PC-9 (cell line): ENCODE data around the gene BFSP2. TPM values are rescaled to one million over a fixed set of nuclear protein-coding genes. Genes with fewer than 3 reads are reported as not detected.

Experiments
- BruUV-seq: library from RNA; stranded (reverse); fragments of 400-500 nt; replicated peaks from 2 replicates; lab custom pipeline; 2021; lab: Mats Ljungman, UMichigan
- CTCF ChIA-PET: fragments of 300-600 bp; sonication (Branson Sonifier 250); formaldehyde crosslinking; loops from one replicate; lab custom pipeline; 2022; ENCODE audit warnings: antibody characterized with exemption; lab: Charles Lee
- POLR2A ChIA-PET: fragments of 300-600 bp; sonication (Branson Sonifier 250); formaldehyde crosslinking; loops from one replicate; lab custom pipeline; 2022; ENCODE audit warnings: antibody characterized with exemption; ENCODE audit not compliant: unreplicated experiment; lab: Charles Lee
- DNase-seq, 2 experiments: peaks; one replicate each; pipeline versions ENCODE4 v3.0.0 to v3.0.0-alpha.2; 2015 to 2022; ENCODE audit warnings: mixed read lengths in 1 of 2
- H2AFZ ChIP-seq: fragments of 200-600 bp; sonication (generic); 2 replicates; pipeline ENCODE4 v1.8.1; 2017; ENCODE audit warnings: antibody characterized with exemption
- H3F3A ChIP-seq: fragments of 200-600 bp; sonication (generic); 2 replicates; pipeline ENCODE4 v1.8.1; 2017; ENCODE audit warnings: antibody characterized with exemption, mild to moderate bottlenecking, low read depth; ENCODE audit not compliant: insufficient read depth
- H3K27ac ChIP-seq: fragments of 200-600 bp; sonication (generic); 2 replicates; pipeline ENCODE4 v1.6.1; 2016; ENCODE audit warnings: mixed run types
- H3K27me3 ChIP-seq: fragments of 200-600 bp; sonication (generic); 2 replicates; pipeline ENCODE4 v1.6.1; 2016; ENCODE audit warnings: low read depth, mixed run types; ENCODE audit not compliant: insufficient read depth
- H3K36me3 ChIP-seq: fragments of 200-600 bp; sonication (generic); 2 replicates; pipeline ENCODE4 v1.6.1; 2016; ENCODE audit warnings: low read depth, mixed run types
- H3K4me1 ChIP-seq: fragments of 200-600 bp; sonication (generic); replicated peaks from 2 replicates; pipeline ENCODE4 v1.6.1; 2016; ENCODE audit warnings: mixed run types; ENCODE audit not compliant: insufficient read depth
- H3K4me2 ChIP-seq: fragments of 200-600 bp; sonication (generic); 2 replicates; pipeline ENCODE4 v1.6.1; 2017; ENCODE audit warnings: mixed run types
- H3K4me3 ChIP-seq: fragments of 200-600 bp; sonication (generic); 2 replicates; pipeline ENCODE4 v1.6.1; 2016; ENCODE audit warnings: mixed run types
- H3K79me2 ChIP-seq: fragments of 200-600 bp; sonication (generic); 2 replicates; pipeline ENCODE4 v1.6.1; 2017; ENCODE audit warnings: low read depth, mixed run types
- H3K9me2 ChIP-seq: fragments of 200-600 bp; sonication (generic); 2 replicates; pipeline ENCODE4 v1.8.1; 2017; ENCODE audit warnings: mild to moderate bottlenecking; ENCODE audit not compliant: insufficient read depth
- H3K9me3 ChIP-seq: fragments of 200-600 bp; sonication (generic); 2 replicates; pipeline ENCODE4 v1.8.1; 2016; ENCODE audit warnings: low read depth; ENCODE audit not compliant: insufficient read depth
- H4K20me1 ChIP-seq: fragments of 200-600 bp; sonication (generic); 2 replicates; pipeline ENCODE4 v1.8.1; 2017; ENCODE audit not compliant: insufficient read depth
- CTCF ChIP-seq: fragments of 200-600 bp; sonication (generic); conservative IDR thresholded peaks from 2 replicates; pipeline ENCODE4 v1.6.1; 2017; ENCODE audit warnings: mixed run types, antibody characterized with exemption, mild to moderate bottlenecking, moderate library complexity
- EZH2 ChIP-seq: fragments of 200-600 bp; sonication (generic); IDR thresholded peaks from 2 replicates; pipeline ENCODE4 v1.8.0; 2017; ENCODE audit warnings: antibody characterized with exemption, low read depth
- intact Hi-C: fragments of 100-400 bp; cut with micrococcal nuclease; formaldehyde crosslinking; loops from one replicate; pipeline ENCODE4 v1.10.0; 2022; ENCODE audit not compliant: unreplicated experiment
- total RNA-seq: library from RNA; stranded (reverse); gene quantifications from 2 replicates; pipeline ENCODE4 v1.2.3, GENCODE V29; 2021

The BFSP2 gene
- total RNA-seq, 1 experiment from 2014 or later, result not detected

GRCh38 chr3:133457025-133457424 lies 57.2 kb downstream of the BFSP2 start:
- no peaks in the 10 kb centered on the region for H3K36me3 ChIP-seq
- intact Hi-C loops, result no loop called here
- no peaks in the 10 kb centered on the region for H3K9me2 ChIP-seq
- no peak overlapping the region for H3K4me2 ChIP-seq
- peaks cover 30% of the 10 kb centered on the region for H3K4me1 ChIP-seq
- ChIA-PET POLR2A (interaction anchor here (0.6 kb wide), 1 partner anchor 91 kb away, joined by 7 read pairs; no protein-coding TSS in a partner anchor), CTCF (no interaction called here)
- H3K27me3 ChIP-seq, result no peaks in the 10 kb centered on the region
- H3F3A ChIP-seq, result peaks cover 29% of the 10 kb centered on the region
- no peaks in the 10 kb centered on the region for H3K9me3 ChIP-seq
- no peak for TF ChIP-seq CTCF
- no peak for TF ChIP-seq EZH2
- DNase-seq, result no peak
- no peak overlapping the region for H3K27ac ChIP-seq
- H4K20me1 ChIP-seq, result no peaks in the 10 kb centered on the region
- H3K4me3 ChIP-seq, result no peak overlapping the region
- no peak overlapping the region for H2AFZ ChIP-seq
- H3K79me2 ChIP-seq, result no peaks in the 10 kb centered on the region
- no TSS peak for BruUV-seq

- peaks cover 28% of the 10 kb centered on the region for H3K4me1 ChIP-seq
Observed at GRCh38 chr3:133457465-133458067, 57.7 kb downstream of the BFSP2 start.

GRCh38 chr3:133459400-133459799 lies 59.5 kb downstream of the BFSP2 start:
- Histone ChIP-seq H3K9me2 (no peaks in the 10 kb centered on the region), H3K4me3 (no peak overlapping the region), H2AFZ (no peak overlapping the region), H3K9me3 (no peaks in the 10 kb centered on the region), H3K4me2 (no peak overlapping the region), H3K27me3 (no peaks in the 10 kb centered on the region), H3K79me2 (no peaks in the 10 kb centered on the region), H4K20me1 (no peaks in the 10 kb centered on the region), H3K4me1 (peaks cover 40% of the 10 kb centered on the region), H3F3A (peaks cover 33% of the 10 kb centered on the region), H3K27ac (no peak overlapping the region), H3K36me3 (no peaks in the 10 kb centered on the region)
- DNase-seq, result no peak
- ChIA-PET CTCF (no interaction called here), POLR2A (no interaction called here)
- BruUV-seq, result no TSS peak
- intact Hi-C loops, result no loop called here
- no peak for TF ChIP-seq EZH2
- no peak for TF ChIP-seq CTCF

More at GRCh38 chr3:133457465-133458067, 57.7 kb downstream of the BFSP2 start:
- H3K4me3 ChIP-seq, result no peak overlapping the region
- H3K79me2 ChIP-seq, result no peaks in the 10 kb centered on the region
- no peaks in the 10 kb centered on the region for H4K20me1 ChIP-seq
- no peak overlapping the region for H3K27ac ChIP-seq
- TF ChIP-seq EZH2 (no peak), CTCF (peak; percentile 59)
- H3K9me3 ChIP-seq, result no peaks in the 10 kb centered on the region
- intact Hi-C loops, result no loop called here
- no peaks in the 10 kb centered on the region for H3K36me3 ChIP-seq
- DNase-seq, result no peak
- no peaks in the 10 kb centered on the region for H3K27me3 ChIP-seq
- H2AFZ ChIP-seq, result no peak overlapping the region
- no peak overlapping the region for H3K4me2 ChIP-seq
- BruUV-seq, result no TSS peak
- ChIA-PET POLR2A (no interaction called here), CTCF (interaction anchor here (0.6 kb wide), 1 partner anchor 9 kb away, joined by 3 read pairs; no protein-coding TSS in a partner anchor)
- no peaks in the 10 kb centered on the region for H3K9me2 ChIP-seq
- peaks cover 26% of the 10 kb centered on the region for H3F3A ChIP-seq
